RWPE2 (cell line): Measurements from ENCODE around the gene JPH3.
"Not testable (repeated sequence)": the region's sequence is repeated elsewhere in the genome, so short reads cannot be mapped to it uniquely, and the experiment has no call there.

ENCODE experiments used
- ATAC-seq: fragments of 200-7000 bp; cut with Tn5 transposase; 3 replicates; pipeline ENCODE4 v1.9.1; 2021; ENCODE audit warnings: low read depth
- DNase-seq: peaks from one replicate; pipeline ENCODE4 v3.0.0-alpha.2; 2020; ENCODE audit warnings: low spot score
- H3K27ac ChIP-seq: fragments of 450-650 bp; 2 replicates; pipeline ENCODE4 v1.5.1; 2017; ENCODE audit warnings: mild to moderate bottlenecking; ENCODE audit not compliant: poor library complexity, severe bottlenecking
- H3K27me3 ChIP-seq: fragments of 250-450 bp; sonication (Bioruptor Pico); 2 replicates; pipeline ENCODE4 v1.5.1; 2021; ENCODE audit warnings: mild to moderate bottlenecking, moderate library complexity; ENCODE audit not compliant: insufficient read depth, poor library complexity, severe bottlenecking
- H3K36me3 ChIP-seq: fragments of 250-450 bp; sonication (Bioruptor Pico); 2 replicates; pipeline ENCODE4 v1.5.1; 2020; ENCODE audit warnings: low read depth, mild to moderate bottlenecking, moderate library complexity
- H3K4me1 ChIP-seq: fragments of 250-450 bp; sonication (Bioruptor Pico); 2 replicates; pipeline ENCODE4 v1.5.1; 2021; ENCODE audit warnings: mild to moderate bottlenecking, moderate library complexity; ENCODE audit not compliant: insufficient read depth, poor library complexity, severe bottlenecking
- H3K4me3 ChIP-seq: fragments of 250-450 bp; sonication (Bioruptor Pico); 2 replicates; pipeline ENCODE4 v1.5.1; 2021; ENCODE audit warnings: mild to moderate bottlenecking, moderate library complexity; ENCODE audit not compliant: severe bottlenecking
- H3K9me3 ChIP-seq: fragments of 250-450 bp; sonication (Bioruptor Pico); 2 replicates; pipeline ENCODE4 v1.5.1; 2021; ENCODE audit warnings: mild to moderate bottlenecking, moderate library complexity; ENCODE audit not compliant: severe bottlenecking
- CTCF ChIP-seq: fragments of 450-650 bp; IDR thresholded peaks from one replicate; pipeline ENCODE4 v1.5.1; 2017; ENCODE audit warnings: mild to moderate bottlenecking, moderate library complexity; ENCODE audit not compliant: poor library complexity, severe bottlenecking

Gene JPH3

DNA sequence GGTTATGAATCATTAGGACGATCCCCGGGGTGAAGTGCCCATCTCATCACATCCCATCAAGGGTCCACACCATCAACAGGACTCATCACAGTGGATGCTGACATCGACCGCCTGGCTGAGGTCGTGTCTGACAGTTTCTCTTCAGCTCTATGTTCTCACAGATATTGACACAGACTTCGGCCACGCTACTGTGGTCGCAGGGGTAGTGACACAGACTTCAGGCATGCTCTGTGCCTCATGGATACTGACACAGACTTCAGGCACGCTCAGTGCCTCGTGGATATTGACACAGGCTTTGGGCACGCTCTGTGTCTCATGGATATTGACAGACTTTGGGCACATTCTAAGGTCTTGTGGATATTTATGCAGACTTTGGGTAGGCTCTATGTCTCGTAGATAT, 113.3 kb downstream of the JPH3 start:
- no peak for TF ChIP-seq CTCF
- Histone ChIP-seq H3K9me3 (no peaks in the 10 kb centered on the region), H3K27me3 (no peaks in the 10 kb centered on the region), H3K36me3 (peaks cover 23% of the 10 kb centered on the region), H3K4me3 (no peak overlapping the region), H3K27ac (no peak overlapping the region), H3K4me1 (no peaks in the 10 kb centered on the region)
- no peak for ATAC-seq
- no peak for DNase-seq

DNA sequence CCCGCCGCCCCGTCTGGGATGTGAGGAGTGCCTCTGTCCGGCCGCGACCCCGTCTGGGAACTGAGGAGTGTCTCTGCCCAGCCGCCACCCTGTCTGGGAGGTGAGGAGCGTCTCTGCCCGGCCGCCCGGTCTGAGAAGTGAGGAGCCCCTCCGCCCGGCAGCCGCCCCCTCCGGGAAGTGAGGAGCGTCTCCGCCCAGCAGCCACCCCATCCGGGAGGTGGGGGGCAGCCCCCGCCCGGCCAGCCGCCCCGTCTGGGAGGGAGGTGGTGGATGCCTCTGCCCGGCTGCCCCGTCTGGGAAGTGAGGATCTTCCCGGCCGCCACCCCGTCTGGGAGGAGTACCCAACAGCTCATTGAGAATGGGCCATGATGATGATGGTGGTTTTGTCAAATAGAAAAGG, 116.5 kb downstream of the JPH3 start:
- H3K4me1 ChIP-seq, H3K27ac ChIP-seq, DNase-seq, H3K27me3 ChIP-seq, H3K4me3 ChIP-seq, ATAC-seq, H3K9me3 ChIP-seq: not testable (repeated sequence)
- H3K36me3 ChIP-seq: peaks cover 33% of the 10 kb centered on the region

- Histone ChIP-seq H3K27me3 (no peaks in the 10 kb centered on the region), H3K27ac (no peak overlapping the region), H3K36me3 (peaks cover 40% of the 10 kb centered on the region), H3K4me3 (no peak overlapping the region), H3K4me1 (no peaks in the 10 kb centered on the region), H3K9me3 (no peaks in the 10 kb centered on the region)
- ATAC-seq (no peak), DNase-seq (no peak)
- no peak for TF ChIP-seq CTCF
Observed at GRCh38 chr16:87720446-87720845, 118.1 kb downstream of the JPH3 start.

DNA sequence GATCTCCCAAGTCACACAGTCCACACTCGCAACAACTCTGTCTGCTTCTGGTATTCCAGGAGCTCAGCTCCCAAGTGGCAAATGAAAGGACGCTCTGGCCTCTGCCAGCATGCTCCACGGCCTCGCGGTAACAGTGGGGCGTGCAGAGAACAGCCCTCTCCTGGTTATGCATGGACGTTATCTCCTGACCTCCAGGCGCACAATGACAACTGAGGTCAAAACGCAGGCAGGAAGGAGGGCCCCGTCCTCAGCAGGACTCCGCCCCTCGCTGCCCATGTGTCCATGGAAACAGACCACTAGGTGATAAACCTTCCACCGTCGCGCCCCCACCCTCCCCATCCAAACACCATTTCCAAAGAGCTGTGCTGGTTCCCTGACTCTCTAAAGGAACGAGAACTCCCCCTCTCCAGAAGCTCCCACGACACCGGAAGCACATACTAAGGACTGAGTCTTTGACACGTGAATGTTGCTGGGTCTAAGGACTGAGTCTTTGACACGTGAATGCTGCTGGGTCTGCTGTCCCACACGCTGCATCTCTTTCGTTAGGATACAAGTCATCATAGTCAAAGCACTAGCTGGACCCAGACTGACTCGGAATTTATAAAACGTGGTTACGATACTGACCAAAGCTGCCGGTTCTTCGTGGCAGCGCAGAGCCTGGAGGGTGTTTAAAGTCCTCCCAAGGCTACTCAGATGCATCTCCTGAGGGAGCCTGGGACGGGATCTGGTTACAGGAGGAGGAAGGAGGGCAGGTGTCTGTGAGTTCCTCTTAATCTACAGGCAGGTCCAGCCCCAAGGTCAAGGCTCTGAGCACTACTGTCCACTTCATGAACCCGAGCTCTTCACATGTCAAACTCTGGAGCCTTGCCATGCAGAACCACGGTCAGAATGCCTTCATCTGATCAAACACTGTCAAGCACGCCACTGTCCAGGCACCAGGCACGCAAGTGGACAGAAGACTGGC, 119.6 kb downstream of the JPH3 start:
- TF ChIP-seq CTCF: no peak
- H3K36me3 ChIP-seq: peaks cover 39% of the 10 kb centered on the region
- ATAC-seq: no peak

GRCh38 chr16:87722590-87723225, 120.4 kb downstream of the JPH3 start:
- H3K27me3 ChIP-seq: no peaks in the 10 kb centered on the region
- H3K4me3 ChIP-seq: no peak overlapping the region
- no peaks in the 10 kb centered on the region for H3K4me1 ChIP-seq
- no peak for TF ChIP-seq CTCF
- peaks cover 34% of the 10 kb centered on the region for H3K36me3 ChIP-seq
- no peak for ATAC-seq
- H3K9me3 ChIP-seq: no peaks in the 10 kb centered on the region
- no peak overlapping the region for H3K27ac ChIP-seq
- no peak for DNase-seq

More for the DNA sequence above, 119.6 kb downstream of the JPH3 start:
- H3K4me3 ChIP-seq: no peak overlapping the region
- no peak overlapping the region for H3K27ac ChIP-seq
- H3K9me3 ChIP-seq: no peaks in the 10 kb centered on the region
- no peak for DNase-seq
- H3K4me1 ChIP-seq: no peaks in the 10 kb centered on the region
- H3K27me3 ChIP-seq: no peaks in the 10 kb centered on the region
